ENCODE results near the gene PEMT.
A peak's percentile ranks its signal among the peaks of the same experiment; 100 is the strongest.
"Not testable (repeated sequence)": the region's sequence is repeated elsewhere in the genome, so short reads cannot be mapped to it uniquely, and the experiment has no call there.

Gene PEMT

DNA sequence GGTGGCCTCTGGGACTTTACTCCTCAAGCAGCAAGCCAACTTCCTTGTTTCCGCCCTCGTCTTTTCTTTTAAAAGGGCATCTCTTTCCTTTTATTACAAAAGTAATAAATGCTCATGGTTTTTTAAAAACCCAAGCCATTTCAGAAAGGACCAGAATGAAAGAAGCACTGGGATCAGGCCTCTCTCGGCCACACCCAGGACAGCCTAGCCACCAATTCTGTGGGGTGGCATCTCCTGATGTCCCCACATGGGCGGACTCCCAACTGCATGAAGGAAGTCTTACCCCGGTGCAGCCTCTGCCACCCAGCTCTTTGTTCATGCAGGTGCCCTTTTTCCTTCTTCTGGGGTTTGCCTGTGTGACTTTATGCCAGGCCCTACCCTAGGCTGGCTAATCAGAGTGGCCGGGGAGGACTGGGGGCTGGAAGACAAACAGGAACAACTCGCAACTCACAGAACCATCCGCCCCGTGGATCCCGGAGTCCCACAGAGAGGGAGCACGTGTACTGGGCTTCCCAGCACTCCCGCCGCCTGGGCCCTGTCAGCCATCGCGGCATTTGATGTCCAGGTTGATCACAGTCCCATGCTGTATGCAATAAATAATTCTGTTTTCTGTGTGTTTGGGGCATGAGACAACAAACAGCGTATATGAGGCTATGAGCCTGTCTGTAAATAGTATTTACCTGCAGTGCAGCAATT, 92.8 kb downstream of the PEMT start:
- no peak for DNase-seq

DNA sequence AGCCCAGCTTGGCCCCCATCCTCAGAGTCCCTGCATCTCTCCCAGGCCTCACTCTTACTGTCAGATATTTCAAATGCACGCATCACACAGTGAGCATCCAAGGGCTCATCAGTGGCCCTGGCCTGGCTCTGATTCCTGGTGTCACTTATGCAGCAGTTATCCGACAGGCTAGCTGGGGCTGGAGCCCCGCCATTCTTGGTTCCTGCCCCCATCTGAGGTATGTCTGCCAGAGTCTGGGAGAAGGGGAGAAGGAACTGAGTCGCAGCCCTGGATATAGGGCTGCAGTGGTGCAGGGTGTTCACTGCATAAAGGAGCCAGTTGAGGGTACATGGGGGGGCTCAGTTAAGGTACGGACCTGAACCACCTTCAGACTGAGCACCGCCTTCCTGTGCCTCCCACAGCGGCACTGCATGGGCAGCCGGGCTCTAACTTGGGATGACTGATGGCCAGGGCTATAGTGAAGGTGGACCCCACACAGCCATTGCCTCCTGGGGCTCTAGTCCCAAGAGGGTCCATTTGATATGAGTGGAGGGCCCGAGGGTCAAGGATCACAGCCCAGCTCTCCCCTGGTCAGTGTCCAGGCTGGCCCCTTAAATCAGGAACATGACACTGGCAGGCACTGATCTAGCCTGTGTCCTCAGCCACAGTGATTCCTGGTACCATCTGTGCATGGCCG, 93.5 kb downstream of the PEMT start:
- no peak for DNase-seq

DNA sequence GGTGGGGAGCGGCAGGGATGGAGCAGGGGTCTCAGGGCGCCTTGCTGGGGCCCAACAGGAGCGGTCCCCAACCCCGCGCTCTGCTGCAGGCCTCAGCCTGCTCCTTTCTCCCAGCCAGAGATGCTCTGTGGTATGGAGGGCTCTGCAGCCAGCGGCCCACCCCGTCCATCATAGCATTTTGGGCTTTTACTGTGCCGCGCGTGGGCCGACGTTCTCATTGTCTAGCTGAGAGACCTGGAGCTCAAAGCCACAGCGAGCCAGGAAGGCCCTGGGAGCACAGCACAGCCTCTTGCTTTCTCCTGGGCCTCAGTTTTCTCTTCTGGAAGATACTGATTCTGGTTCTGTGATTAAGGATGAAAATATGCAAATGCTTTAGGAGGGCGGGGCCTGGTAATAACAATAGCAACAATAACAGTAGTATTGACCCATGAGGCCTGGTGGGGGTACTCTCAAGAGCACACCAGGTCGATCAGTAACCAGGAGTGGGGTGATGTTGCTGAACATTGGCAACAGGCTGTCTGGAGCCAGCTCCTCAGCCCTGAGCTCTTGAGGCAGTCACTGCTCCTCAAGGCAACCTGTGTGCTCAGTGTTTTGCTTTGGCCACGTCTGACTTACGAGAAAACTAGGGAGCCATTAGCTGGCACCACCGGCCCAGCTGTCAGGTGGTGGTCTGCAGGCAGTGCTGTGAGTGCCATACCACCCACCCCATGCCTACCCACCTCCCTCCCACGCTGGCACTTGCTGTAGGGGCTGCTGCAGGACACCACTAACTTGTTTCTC, 94.3 kb downstream of the PEMT start:
- no peak for DNase-seq

DNA sequence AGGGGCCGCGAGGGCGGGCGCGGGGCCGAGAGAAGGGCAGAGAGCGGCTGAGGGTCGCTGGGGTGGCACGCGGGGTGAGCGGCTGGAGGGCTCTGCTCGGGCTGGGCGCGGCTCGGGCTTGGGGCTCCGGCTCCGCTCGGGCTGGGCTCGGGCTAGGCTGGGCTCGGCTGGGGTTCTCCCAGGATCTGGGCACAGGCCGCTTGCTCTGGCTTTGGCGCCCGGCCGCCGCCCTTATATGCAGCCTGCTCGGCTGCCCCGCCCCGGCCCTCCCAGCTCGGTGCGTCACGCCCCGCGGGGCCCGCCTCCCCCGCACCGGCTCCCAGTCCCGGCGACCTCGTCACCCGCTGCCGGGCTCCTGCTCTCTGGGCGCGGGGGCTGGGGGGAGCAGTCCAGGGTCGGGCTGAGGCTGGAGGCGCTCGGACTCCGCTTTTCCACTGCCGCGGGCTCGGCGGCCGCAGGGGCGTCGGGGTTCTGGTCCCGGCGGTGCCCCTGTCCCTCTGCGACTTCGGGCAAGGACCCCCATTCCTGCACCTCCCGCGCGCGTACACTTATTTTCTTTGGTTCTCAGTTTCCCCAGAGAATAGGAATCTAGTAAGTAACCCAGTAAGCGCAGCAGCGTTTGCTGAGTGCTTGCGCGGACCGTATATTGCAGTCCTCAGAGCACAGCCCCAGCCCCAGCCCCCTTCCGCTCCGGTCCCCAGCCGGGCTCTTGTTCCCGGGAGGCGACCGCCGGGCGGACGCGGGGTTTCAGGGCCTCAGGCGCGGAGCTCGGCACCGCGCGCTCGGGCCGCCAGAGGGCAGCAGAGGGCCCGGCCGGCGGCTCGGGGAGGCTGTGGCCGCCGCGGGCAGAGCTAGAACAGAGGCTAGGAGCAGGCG, 95.1 kb downstream of the PEMT start, which contains the start of gene RASD1:
Gene RASD1 (minus strand): TSS at position 207 of the 876 bp plus-strand sequence. CDS start 214 bp downstream, outside the sequence.
- peak; percentile 94 for DNase-seq

DNA sequence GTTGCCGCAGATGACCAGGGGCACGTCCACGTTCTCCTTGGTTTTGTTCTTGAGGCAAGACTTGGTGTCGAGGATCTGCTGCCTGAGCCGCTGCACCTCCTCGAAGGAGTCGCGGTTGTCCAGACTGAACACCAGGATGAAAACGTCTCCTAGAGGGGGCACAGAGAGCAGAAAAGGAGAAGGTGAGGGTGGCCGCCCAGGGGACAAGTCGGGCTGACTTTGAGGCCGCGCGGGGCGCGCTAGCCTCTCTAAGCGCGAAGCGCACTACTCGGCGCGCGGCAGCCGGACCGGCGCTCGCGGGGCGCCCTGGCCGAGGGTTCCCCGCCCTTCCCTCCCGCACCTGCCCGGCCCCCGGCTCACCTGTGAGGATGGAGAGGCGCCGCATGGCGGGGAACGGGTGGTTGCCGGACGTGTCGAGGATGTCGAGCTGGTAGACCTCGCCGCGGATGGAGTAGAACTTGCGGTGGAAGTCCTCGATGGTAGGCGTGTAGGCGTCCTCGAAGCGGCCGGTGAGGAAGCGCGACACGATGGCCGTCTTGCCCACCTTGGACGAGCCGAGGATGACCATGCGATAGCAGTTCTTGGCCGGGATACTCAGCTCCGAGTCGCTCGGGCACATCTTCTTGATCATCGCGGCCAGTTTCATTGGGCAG, 95.8 kb downstream of the PEMT start:
- DNase-seq = no peak

DNA sequence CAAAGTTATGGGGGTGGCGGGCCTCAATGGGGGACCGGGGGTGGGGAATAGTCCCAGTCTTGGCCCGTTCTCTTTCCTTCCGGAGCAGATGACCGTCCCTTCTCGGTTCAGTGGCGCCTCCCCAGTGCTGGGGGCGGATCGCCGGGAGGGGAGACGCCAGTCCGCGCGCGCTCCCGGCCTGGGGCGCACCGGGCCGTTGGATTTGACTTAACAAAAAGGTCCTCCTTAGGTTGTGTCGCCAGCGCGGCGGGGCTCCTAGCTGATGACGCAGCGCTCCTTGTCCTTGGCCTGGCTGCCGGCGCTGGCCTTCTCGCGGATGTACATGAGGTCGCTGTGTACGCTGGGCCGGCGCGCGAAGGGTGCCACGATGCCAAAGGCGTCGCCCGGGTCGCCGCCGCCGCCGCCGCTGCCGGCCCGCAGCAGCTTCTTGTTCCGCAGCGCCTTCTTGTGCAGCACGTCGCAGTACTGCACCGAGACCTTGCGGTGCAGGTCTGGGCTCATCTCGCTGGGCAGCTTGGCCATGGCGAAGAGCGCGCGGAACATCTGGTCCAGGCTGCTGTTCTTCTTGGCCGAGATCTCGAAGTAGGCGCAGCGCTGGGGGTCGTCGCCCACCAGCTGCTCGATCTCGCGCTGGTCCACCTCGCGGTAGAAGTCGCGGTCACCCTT, 96.5 kb downstream of the PEMT start:
- no peak for DNase-seq

DNA sequence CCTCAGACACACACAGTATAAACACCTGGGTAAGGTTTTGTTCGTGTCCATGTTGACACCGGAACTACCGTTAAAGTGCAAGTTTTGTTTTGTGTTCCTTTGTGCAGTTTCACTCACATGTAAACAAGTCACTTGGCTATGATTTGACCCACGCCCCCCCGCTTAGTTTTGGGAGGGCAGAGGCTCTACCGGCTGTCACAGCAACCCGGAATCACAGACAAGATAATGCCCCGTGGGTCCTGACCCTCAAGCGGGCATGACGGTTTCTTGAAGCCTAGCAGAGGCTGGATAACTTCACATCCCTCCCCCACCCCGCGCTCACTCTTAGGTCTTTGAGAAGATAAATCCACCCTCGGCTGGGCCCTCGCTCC, 97.0 kb downstream of the PEMT start:
- DNase-seq = no peak

DNA sequence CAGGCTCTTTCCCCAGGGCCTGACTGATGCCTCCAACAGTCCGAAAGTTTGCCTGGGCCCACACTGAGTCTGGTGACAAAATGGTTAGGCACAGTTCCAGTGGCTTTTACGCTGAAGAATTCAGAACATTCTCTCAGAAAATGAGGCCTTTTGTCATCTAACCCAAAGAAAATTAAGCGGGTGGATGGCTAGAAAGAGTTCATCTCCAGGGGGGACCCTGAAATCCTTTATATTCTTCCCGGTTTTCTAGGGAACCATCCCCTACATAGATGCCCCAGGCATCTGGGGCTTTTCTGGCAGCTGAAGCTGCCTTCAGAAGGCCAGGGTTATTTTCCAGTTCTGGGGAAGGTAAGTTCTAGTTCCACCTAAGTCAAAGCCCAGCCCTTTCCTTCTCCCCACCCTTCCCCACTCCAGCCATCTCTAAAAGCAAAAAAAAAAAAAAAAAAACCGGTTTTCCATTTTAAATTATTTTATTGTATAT, 97.5 kb downstream of the PEMT start:
- DNase-seq = no peak

DNA sequence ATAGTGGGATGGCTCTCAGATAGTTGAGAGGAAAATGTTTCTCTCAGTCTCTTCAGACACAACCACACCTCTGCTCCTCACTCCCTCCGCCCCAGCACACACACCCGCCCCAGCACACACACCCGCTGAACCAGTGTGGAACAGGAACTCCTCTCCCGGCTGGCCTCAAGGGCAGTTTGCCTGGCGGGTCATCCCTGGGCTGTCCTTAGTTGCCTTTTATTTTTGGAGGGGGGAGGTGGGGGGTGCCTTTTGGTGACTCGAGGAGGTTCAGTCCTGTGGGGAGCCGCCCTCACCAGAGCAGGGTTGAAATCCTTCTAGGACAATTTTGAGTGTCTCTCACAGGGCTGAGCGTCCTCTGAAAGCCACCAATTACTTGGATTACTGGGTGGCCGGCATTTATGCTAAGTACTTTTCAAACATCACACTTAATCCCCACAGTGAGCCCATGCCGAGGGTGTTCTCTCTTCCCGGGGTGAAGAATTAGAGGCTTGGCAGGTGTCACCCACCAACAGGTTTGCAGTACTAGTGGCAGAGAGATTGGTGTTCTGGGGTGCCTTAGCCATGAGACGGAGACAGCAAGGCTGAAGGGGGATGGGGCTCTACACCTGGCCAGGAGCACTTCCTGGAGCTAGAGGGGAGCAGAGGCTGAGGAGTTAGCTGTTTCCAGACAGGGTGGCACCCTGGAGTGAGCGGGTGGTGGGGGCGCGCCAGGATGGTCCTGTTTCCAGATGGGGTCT, 98.1 kb downstream of the PEMT start:
- DNase-seq = no peak

DNA sequence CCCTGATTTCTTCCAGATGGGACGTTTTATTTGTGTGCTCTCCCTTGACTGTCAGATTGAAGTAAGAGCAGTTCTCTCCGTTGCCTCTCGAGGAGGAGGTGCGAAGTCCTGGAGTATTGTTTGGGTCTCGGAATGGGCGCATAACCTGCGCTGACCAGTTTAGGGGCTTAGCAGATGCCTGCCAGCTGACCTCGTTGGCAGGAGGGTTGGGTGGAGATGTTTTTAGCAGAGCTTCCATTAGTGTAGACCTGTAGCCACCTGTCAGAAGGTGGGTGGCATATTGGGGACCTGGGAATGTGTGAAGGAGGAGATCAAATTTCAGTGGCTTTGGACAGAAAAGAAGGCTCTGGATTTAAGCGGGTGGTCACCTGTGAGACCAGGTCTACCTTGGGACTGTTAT, 98.9 kb downstream of the PEMT start:
- no peak for DNase-seq

DNA sequence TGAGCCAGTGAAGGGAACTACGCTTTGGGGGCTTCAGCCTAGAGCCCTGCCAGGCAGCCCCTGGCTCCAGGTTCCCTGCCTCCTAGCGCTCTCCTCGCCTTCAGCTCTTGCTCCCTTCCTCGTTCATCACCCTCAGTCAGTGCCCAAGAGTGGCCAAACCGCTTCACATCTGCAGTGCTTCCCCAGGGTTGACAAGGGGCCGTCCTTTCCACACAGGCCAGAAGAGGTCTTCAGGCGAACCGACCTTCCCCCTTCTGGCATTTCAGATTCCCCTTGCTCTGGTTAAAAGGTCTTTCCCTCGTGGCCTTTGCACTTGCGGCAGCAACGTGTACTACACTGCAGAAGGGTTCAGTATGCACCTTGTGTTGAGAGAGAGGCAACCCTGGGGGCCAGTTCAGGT, 99.4 kb downstream of the PEMT start:
- DNase-seq = no peak

DNA sequence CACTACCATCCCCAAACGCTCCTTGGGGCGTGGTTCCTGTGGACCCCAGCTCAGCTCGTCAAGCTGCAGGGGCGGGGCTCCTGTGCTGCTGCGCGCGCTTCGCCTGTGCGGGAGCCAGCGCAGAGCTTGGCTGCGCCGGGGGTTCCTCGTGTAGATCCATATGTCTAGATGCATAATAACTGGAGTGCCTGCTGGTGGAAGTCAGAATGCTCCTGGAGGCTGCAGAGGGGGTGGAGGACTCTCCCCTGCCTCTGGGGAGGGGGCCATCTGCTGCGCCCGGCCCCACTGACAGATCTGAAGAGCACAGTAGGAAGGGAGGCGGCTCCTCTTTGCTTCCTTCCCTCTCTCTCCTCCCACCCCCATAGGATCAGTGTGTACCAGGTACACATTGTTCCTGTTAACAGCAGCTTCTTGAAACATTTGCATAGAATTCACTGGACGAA, 99.9 kb downstream of the PEMT start:
- DNase-seq = no peak

DNA sequence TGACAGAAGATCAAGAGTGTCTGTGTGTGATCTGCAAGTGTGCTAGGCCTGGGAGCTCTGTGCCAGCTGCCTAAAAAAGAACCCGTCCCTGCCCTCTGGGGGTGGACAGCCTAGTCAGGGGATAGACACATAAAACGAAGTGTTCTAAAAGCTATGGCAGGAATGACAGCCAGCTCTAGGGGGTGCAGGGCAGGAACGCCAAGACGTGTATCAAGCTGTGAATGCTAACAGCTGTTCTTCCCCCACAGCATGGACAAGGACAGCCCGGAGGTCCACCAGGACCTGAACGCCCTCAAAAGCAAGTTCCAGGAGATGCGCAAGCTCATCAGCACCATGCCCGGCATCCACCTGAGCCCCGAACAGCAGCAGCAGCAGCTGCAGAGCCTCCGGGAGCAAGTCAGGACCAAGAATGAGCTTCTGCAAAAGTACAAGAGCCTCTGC, 100.5 kb downstream of the PEMT start:
- no peak for DNase-seq

DNA sequence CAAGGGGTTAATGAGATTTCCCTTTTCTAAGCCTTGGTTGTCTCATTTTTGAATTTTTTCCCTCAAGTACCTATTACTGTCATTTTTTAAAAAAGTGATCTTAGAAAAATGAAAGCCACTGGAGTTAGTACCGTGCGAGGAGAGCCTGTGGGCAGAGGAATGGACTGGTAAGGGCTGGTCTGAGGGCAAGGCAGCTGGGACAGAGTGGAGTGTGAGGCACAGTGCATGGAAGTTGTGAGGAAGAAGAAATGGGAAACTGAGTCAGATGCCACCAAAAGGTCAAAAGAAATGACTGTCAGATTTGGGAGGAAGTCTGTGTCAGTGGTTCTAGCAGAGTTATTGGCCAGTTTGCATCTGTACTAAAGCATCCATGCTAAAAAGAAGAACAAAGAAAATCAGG, 103.5 kb downstream of the PEMT start:
- DNase-seq = no peak

DNA sequence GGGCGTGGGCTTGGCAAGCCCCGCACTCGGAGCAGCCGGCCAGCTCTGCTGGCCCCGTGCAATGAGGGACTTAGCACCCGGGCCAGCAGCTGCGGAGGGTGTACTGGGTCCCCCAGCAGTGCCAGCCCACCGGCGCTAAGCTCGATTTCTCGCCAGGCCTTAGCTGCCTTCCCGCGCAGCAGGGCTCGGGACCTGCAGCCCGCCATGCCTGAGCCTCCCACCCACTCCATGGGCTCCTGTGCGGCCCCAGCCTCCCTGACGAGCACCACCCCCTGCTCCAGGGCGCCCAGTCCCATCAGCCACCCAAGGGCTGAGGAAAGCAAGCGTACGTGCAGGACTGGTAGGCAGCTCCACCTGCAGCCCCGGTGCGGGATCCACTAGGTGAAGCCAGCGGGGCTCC, 105.1 kb downstream of the PEMT start:
- DNase-seq = not testable (repeated sequence)

DNA sequence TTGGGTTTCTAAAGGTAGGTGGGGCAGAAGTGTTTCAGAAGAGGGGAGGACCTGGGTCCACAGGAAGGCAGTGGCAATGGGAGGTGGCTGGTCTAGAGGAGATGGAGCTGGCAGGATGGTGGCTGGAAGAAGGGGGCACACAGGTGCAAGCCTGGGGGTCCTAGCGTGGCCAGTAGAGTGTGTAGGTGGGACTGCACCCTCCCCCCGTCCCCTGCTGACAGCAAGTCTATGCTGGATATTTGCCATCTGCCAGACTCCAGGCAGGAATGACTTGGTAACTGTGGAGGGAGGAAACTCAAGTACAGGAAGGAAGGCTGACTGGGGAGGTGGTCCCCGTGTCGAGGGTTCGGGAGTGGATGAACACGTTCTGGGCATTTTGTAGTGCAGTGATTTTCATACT, 106.1 kb downstream of the PEMT start:
- DNase-seq = no peak

DNA sequence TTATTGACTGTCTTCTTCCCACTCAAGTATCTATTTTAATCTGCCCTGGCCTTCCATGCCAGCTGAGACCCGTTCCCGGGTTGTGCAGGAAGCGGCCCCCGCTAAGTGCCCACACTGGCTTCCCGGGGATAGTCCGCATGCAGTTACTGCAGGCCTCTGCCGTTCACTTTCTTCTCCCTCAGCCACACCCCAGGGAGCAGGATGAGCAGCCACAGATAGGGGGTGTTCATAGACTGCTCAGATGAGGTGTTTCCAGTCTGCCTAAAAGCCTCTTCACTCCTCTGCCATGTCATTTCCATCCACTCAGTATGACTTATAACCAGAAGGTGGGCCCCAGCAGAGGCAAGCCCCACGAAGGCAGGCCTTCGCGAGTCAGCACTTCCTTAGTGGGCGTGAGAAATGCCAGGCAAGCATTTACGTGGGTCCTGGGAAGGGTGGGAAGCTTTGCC, 107.0 kb downstream of the PEMT start:
- DNase-seq = no peak

DNA sequence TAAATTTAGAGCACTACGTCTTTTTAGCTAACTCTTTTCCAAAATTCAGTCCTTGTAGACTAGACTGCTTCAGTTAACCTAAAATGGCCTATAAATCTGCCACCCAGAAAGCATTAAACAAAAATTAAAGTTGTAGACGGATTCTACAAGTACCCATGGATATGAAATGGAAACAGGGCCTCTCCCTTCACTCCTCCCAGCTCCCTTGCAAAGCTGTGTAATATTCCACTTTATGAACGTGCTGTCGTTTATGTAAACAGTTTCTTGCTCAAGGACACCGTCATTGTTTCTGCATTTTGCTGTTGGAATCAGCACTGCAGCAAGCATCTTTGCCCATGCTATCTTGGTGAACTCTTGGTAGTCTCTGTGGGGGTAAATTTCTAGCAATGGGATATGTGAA, 109.6 kb downstream of the PEMT start:
- no peak for DNase-seq

DNA sequence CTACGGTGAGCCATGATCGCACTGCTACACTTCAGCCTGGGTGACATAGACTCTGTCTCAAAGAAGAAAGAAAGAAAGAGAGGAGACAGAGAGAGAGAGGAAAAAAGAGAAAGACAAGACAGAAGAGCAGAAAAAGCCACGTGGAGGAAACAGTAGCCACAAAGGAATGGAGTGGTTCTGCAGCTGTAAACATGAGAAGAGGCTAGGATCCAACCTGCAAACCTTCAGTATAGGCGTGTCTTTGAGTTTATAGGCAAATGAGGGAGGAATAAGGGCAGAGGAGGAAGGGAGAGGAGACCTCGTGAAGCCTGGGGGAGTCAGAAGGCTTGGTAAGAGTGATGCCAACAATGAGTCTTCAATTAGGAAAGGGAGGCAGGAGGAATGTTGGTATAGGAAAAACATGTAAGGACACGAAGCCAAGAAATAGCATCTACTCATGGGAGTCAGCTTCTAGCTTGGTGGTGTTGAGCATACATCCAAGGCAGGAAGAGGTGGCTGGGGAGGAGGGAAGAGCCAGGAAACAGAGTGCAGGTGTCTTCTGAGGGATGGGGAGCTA, 110.8 kb downstream of the PEMT start:
- DNase-seq = no peak

DNA sequence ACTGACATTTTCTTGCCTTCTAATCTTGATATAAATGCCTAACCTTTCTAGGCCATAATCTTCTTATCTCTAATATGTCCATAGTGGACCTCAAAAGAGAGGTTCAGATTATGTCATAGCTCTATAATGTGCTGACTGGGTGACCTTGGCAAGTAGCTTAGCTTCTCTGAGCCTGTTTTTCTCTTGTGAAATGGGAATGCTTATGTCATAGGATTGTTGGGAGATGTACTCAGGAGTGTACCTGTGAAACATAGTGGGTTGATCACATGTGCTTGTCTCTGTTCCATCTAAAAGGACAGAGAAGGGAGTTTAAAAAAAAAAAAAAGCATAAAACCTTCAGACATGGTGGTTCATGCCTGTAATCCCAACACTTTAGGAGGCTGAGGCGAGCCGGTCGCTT, 112.3 kb downstream of the PEMT start:
- DNase-seq = no peak
